Femur (tissue), 1 donor: Measurements from ENCODE around the gene SLC34A3.

Source experiments
- DNase-seq: peaks from one replicate; pipeline ENCODE4 v3.0.0-alpha.2; 2017

SLC34A3 gene

GRCh38 chr9:137218754-137219271 lies 11.9 kb upstream of the SLC34A3 start:
- no peak for DNase-seq

DNA sequence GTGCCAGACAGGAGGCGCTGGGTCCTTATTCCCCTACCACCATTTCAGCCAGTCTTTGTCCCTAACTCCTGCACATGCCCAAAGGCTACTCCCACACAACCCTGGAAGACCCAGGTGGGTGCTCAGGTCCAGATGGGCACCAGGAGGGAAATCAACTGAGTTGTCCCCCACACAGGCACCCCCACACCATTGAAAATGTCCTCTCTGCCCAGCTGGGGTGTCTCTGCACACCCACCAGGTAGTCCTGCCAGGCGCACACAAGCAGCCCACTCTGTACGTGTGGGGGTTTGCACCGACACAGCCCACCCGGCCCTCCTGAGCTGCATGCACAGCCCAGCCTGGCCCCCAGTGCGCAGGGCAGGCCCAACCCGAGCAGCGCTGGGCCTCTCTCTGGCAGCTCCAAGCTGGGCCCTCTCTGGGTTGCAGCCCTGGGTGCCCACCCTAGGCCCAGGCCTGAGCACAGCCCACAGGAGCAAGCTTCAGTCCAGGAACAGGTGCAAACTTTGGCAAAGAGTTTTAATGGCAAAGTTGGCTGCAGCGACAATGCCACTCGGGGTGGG lies 10.9 kb upstream of the SLC34A3 start:
- no peak for DNase-seq

GRCh38 chr9:137220317-137221094 lies 10.2 kb upstream of the SLC34A3 start:
- DNase-seq: no peak

- no peak for DNase-seq
Measured at GRCh38 chr9:137221095-137221505, 9.6 kb upstream of the SLC34A3 start.

GRCh38 chr9:137221506-137222111 lies 9.1 kb upstream of the SLC34A3 start:
- DNase-seq: no peak

GRCh38 chr9:137222190-137223077 lies 8.3 kb upstream of the SLC34A3 start, which contains the start of gene RNF208:
TSS of gene RNF208 (minus strand) at chr9:137222240. CDS start at chr9:137221212, 1,028 bp downstream.
- no peak for DNase-seq

DNA sequence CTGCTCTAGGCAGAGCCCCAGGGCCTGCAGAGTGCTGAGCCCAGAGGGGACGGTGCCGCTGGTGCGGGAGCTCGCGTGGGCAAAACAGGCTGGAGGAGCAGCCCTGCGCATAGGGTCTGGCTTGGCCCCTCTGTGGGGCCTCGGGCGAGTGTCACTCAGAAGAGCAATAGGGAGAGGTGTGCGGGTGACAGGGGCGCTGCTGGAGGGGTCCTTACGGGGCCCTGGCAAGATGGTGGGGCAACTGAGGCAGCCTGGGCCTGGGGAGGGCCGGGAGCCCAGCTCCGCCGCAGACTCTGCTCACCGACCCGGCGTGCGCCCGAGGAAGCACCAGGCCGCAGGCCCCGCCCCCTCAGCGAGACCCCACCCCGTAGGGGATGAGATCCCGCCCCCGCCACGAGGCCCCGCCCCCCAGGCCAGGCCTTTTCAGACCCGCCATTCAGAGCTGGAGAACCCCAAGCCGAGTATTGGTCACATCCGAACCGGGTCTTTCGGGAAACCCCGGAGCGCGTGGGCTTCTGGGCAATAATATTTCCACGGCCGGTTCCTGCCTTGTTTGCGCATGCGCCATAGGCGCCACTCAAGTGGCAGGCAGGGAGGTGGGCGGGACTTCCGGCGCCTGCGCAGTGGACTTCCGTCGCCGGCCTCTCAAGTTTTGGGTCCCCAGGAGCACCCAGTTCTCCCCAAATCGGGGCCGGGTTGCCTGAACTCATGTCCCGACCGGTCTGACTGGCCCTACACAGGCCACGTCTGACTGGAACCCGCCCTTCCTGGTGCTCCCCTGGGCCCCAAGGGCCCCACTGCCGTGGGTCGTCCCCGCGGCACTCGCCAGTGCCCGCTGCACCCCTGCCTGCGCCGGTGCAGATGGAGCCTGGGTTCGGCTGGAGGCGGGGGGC lies 7.4 kb upstream of the SLC34A3 start:
- DNase-seq: peak; percentile 98

DNA sequence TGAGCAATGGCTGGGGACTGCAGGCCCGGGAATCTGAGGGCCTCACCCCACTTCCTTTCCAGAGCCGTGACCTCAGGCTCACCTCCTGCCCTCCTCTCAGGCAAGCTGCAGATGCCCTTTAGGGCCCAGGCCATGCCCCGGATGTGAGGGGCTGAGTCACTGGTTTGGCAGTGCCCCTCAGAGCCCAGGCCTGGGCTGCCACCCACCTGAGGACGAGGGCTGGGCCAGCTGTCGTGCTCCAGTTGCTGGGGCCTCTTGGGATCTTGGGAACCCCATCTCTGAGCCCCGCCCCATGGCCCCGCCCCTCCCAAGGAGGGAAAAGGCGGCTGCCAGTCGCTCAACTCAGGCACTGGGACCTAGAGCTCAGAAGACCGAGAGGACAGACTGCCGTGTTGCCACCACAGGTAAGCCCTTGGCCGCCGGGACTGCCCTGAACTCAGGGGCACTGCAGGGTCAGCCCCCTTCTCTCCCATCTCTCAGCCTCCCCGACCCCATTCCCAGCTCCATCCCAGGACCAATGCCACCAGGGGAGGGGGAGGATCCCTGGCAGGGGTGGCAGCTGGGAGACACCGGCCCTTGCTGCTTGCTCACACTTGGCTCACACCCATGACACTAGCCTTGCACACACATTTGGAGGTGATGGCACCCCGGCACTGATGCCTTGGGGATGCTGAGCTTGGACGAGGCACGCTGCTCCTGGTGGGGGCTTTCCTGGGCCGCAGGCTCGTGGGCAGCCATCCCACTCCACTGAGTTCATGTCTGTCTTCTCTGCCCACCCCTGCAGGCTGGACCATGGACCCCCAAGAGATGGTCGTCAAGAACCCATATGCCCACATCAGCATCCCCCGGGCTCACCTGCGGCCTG lies 5.6 kb upstream of the SLC34A3 start, which contains the start of gene CYSRT1:
CYSRT1 (plus strand) TSS at position 345 of the 865 bp plus-strand sequence; CDS start at position 793, 448 bp downstream.
- DNase-seq: no peak

DNA sequence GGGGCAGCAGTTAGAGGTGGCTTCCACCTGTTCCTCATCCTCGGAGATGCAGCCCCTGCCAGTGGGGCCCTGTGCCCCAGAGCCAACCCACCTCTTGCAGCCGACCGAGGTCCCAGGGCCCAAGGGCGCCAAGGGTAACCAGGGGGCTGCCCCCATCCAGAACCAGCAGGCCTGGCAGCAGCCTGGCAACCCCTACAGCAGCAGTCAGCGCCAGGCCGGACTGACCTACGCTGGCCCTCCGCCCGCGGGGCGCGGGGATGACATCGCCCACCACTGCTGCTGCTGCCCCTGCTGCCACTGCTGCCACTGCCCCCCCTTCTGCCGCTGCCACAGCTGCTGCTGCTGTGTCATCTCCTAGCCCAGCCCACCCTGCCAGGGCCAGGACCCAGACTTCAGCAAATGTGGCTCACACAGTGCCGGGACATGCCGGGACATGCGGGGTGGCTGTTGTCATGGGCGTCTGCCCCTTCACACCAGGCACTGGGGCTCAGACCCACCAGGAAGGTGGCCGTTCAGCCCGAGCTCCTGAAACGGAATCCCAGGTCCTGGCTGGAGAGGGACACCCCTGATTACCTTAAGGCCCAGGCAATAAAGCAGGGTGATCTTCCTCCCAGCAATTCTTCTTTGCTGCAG lies 4.9 kb upstream of the SLC34A3 start:
- DNase-seq: no peak

DNA sequence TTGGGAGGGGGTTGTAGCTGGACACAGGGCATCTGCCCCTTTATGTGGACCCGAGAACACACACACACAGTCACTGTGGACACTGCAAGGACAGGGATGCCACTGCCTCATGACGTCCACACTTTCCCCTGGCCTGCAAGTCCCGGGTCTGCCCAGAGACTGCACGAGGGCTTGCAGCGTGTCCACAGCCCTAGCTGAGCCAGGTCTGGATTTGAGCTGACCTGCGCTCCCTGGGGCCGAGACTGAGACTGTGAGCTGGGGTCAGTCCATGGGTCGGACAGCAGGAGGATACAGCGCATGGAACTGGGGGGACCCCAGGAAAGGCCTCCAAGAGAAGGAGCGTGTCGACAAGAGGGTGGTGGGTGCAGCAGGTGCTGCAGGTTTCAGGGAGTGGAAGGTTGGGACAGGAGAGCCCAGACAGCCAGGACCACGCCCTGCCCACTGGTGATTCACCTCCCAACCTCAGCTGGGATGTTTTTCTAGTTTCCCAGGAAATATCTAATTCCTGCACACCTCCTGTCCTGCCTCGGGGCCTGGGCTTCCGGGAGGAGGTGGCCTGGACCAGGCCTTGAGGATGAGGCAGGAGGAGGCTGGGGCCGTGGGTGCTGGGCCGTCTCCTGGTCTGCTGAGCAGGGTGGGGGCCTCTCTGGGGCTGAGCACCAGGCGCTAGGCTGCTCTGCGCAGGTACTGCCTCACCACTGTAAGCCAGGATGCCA lies 4.2 kb upstream of the SLC34A3 start:
- no peak for DNase-seq

DNA sequence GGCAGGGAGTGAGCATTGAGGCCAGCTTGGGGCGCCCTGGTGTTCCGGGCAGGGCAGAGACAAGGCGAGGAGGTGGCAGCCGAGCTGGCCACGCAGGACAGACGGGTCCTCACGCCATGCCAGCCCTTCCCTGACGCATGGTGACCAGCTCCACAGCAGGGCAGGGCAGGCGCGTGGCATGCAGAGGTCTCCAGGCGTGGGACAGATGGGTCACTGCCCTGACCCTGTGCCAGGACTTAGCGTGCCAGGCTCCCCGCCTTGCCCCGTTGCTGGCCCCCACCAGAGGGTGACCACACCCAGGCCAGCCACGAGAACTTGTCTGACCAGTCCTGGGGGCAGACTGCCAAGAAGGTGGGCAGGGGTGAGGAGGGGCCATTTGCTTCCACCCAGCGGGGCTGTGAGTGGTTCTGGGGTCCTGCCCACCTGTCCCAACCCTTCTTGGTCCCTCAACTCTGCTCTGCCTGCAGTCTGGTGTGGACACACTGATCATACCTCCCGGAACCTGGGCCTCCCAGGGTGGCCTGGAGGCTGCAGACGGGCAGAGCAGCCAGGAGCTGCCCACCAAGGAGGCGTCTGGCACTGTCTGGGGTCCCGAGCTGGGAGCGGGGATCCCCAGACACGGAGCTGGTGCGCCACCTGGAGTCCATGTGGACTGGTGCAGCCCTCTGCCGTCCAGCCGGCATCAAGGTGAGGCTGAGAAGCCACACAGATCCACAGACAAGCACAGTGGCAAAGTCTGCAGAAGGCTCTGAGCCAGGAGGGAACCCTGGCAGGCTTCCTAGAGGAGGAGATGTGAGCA lies 3.4 kb upstream of the SLC34A3 start, which contains the start of gene RNF224:
RNF224 (plus strand) TSS at position 449 of the 799 bp plus-strand sequence. CDS start 834 bp downstream, outside the sequence.
- peak; percentile 79 for DNase-seq

GRCh38 chr9:137227853-137228505 lies 2.7 kb upstream of the SLC34A3 start:
- DNase-seq: no peak

- no peak for DNase-seq
Measured at GRCh38 chr9:137228506-137228967, 2.2 kb upstream of the SLC34A3 start.

- DNase-seq: no peak
Measured at GRCh38 chr9:137228968-137229896, 1.5 kb upstream of the SLC34A3 start.

GRCh38 chr9:137229903-137230704 lies 597 bp upstream of the SLC34A3 start:
- no peak for DNase-seq
